H1 (cell line): ENCODE data around the gene MYL9. TPM values are rescaled to one million over a fixed set of nuclear protein-coding genes. Genes with fewer than 3 reads are reported as not detected.

Experiments
- CTCF ChIA-PET: fragments of 300-600 bp; sonication (Branson Sonifier 250); formaldehyde crosslinking; loops from one replicate; lab custom pipeline; 2021; ENCODE audit not compliant: partially characterized antibody; lab: Charles Lee
- POLR2A ChIA-PET: fragments of 300-600 bp; sonication (Branson Sonifier 250); formaldehyde crosslinking; loops from one replicate; lab custom pipeline; 2021; ENCODE audit warnings: inconsistent platforms; ENCODE audit not compliant: partially characterized antibody; lab: Charles Lee
- DNase-seq, 2 experiments: peaks; one replicate each; pipeline versions ENCODE4 v3.0.0 to v3.0.0-alpha.2; 2010 to 2022; ENCODE audit warnings: low spot score in 2 of 2, low read depth in 1 of 2, mixed read lengths in 1 of 2
- FAIRE-seq: peaks from 2 replicates; lab custom pipeline; 2011; peaks lifted over from hg19 to GRCh38; lab: Jason Lieb, UNC
- H2AFZ ChIP-seq: 2 replicates; pipeline ENCODE4 v1.8.1; 2012; ENCODE audit warnings: low read length, inconsistent platforms
- H2AK5ac ChIP-seq: 2 replicates; pipeline ENCODE4 v1.6.1; 2013; ENCODE audit warnings: low read depth, low read length
- H2BK120ac ChIP-seq: replicated peaks from 2 replicates; pipeline ENCODE3; 2013; ENCODE audit warnings: low read depth, low read length, inconsistent platforms
- H2BK12ac ChIP-seq: 2 replicates; pipeline ENCODE4 v1.6.1; 2013; ENCODE audit warnings: low read depth, low read length
- H2BK15ac ChIP-seq: 2 replicates; pipeline ENCODE4 v1.6.1; 2013; ENCODE audit warnings: low read length
- H2BK20ac ChIP-seq: 2 replicates; pipeline ENCODE4 v1.6.1; 2013; ENCODE audit warnings: low read length
- H2BK5ac ChIP-seq: 2 replicates; pipeline ENCODE4 v1.6.1; 2013; ENCODE audit warnings: low read depth, low read length
- H3K14ac ChIP-seq: 2 replicates; pipeline ENCODE4 v1.6.1; 2013; ENCODE audit warnings: inconsistent platforms; ENCODE audit not compliant: insufficient read length
- H3K18ac ChIP-seq: 2 replicates; pipeline ENCODE4 v1.6.1; 2013; ENCODE audit warnings: low read length; ENCODE audit errors: extremely low read depth
- H3K23ac ChIP-seq: 2 replicates; pipeline ENCODE4 v1.6.1; 2013; ENCODE audit warnings: inconsistent platforms; ENCODE audit not compliant: insufficient read length
- H3K23me2 ChIP-seq: 2 replicates; pipeline ENCODE4 v1.6.1; 2013; ENCODE audit warnings: low read depth, low read length
- H3K27ac ChIP-seq: 2 replicates; pipeline ENCODE4 v1.6.1; 2011; ENCODE audit warnings: low read depth, low read length, inconsistent platforms
- H3K27me3 ChIP-seq, 4 experiments: replicated peaks in 1 of 4; 1 replicate in 1 of 4; 2 replicates in 3 of 4; pipeline versions ENCODE4 v1.6.1 to v1.8.1; 2011 to 2013; ENCODE audit warnings: low read length in 3 of 4, mild to moderate bottlenecking in 3 of 4, inconsistent platforms in 2 of 4, mixed read lengths in 2 of 4, moderate library complexity in 1 of 4; ENCODE audit not compliant: control insufficient read depth in 3 of 4, insufficient read depth in 3 of 4; ENCODE audit errors: extremely low read depth in 1 of 4
- H3K36me3 ChIP-seq, 4 experiments: 2 replicates each; pipeline versions ENCODE4 v1.6.1 to v1.8.1; 2011 to 2013; ENCODE audit warnings: mild to moderate bottlenecking in 4 of 4, low read length in 3 of 4, moderate library complexity in 2 of 4, control low read depth in 1 of 4, inconsistent platforms in 1 of 4; ENCODE audit not compliant: insufficient read depth in 4 of 4, control insufficient read depth in 2 of 4
- H3K4ac ChIP-seq: replicated peaks from 2 replicates; pipeline ENCODE3; 2013; ENCODE audit warnings: low read length, low read depth, mixed read lengths, inconsistent platforms; ENCODE audit not compliant: insufficient read length
- H3K4me1 ChIP-seq, 4 experiments: replicated peaks in 1 of 4; 1 replicate in 1 of 4; 2 replicates in 3 of 4; pipeline versions ENCODE4 v1.6.1 to v1.8.1; 2011 to 2013; ENCODE audit warnings: low read length in 3 of 4, inconsistent platforms in 2 of 4, mixed read lengths in 1 of 4; ENCODE audit not compliant: insufficient read depth in 4 of 4, control insufficient read depth in 3 of 4
- H3K4me2 ChIP-seq, 2 experiments: 2 replicates each; pipeline versions ENCODE4 v1.6.1 to v1.8.1; 2011 to 2013; ENCODE audit warnings: low read depth in 2 of 2, low read length in 2 of 2, control low read depth in 1 of 2, inconsistent platforms in 1 of 2, mild to moderate bottlenecking in 1 of 2; ENCODE audit not compliant: insufficient read depth in 1 of 2
- H3K4me3 ChIP-seq, 4 experiments: fragments of 200-600, 300-600 bp in 1 of 4; sonication (generic), shearing (Covaris generic), sonication (Bioruptor Twin) in 1 of 4; 2 replicates each; pipeline versions ENCODE4 v1.5.1 to v1.8.1; 2011 to 2016; ENCODE audit warnings: low read length in 4 of 4, low read depth in 3 of 4, control low read depth in 2 of 4, inconsistent platforms in 2 of 4, mild to moderate bottlenecking in 2 of 4, mixed read lengths in 1 of 4, moderate library complexity in 1 of 4; ENCODE audit not compliant: insufficient read depth in 2 of 4; ENCODE audit errors: extremely low read depth in 1 of 4
- H3K56ac ChIP-seq: replicated peaks from 2 replicates; pipeline ENCODE3; 2013; ENCODE audit warnings: low read depth, mild to moderate bottlenecking, mixed read lengths, low read length, inconsistent platforms; ENCODE audit not compliant: insufficient read length
- H3K79me1 ChIP-seq: 2 replicates; pipeline ENCODE4 v1.6.1; 2013; ENCODE audit warnings: low read depth, low read length, control low read depth
- H3K79me2 ChIP-seq, 2 experiments: 2 replicates each; pipeline versions ENCODE4 v1.6.1 to v1.8.1; 2012 to 2013; ENCODE audit warnings: low read length in 2 of 2, mild to moderate bottlenecking in 2 of 2, inconsistent platforms in 1 of 2; ENCODE audit not compliant: insufficient read depth in 2 of 2, control insufficient read depth in 1 of 2
- H3K9ac ChIP-seq, 4 experiments: replicated peaks in 1 of 4; 1 replicate in 1 of 4; 2 replicates in 3 of 4; pipeline versions ENCODE4 v1.6.1 to v1.8.1; 2011 to 2013; ENCODE audit warnings: low read depth in 3 of 4, low read length in 3 of 4, control low read depth in 2 of 4, mild to moderate bottlenecking in 2 of 4, moderate library complexity in 2 of 4, inconsistent platforms in 1 of 4; ENCODE audit errors: extremely low read depth in 1 of 4
- H3K9me3 ChIP-seq, 2 experiments: 2 replicates each; pipeline versions ENCODE4 v1.6.1 to v1.8.1; 2012 to 2013; ENCODE audit warnings: mild to moderate bottlenecking in 2 of 2, moderate library complexity in 2 of 2, control low read depth in 1 of 2, inconsistent platforms in 1 of 2, low read depth in 1 of 2, low read length in 1 of 2, mixed read lengths in 1 of 2; ENCODE audit not compliant: insufficient read depth in 2 of 2
- H4K20me1 ChIP-seq, 2 experiments: replicated peaks in 1 of 2; 2 replicates each; pipeline versions ENCODE3 to v1.8.1; 2011 to 2013; ENCODE audit warnings: inconsistent platforms in 2 of 2, low read length in 2 of 2, mild to moderate bottlenecking in 1 of 2; ENCODE audit not compliant: insufficient read depth in 2 of 2, control insufficient read depth in 1 of 2
- H4K5ac ChIP-seq: 2 replicates; pipeline ENCODE4 v1.6.1; 2013; ENCODE audit warnings: low read length, low read depth, mixed read lengths, inconsistent platforms; ENCODE audit not compliant: insufficient read length
- H4K8ac ChIP-seq: 2 replicates; pipeline ENCODE4 v1.8.0; 2013; ENCODE audit warnings: mild to moderate bottlenecking, moderate library complexity, low read length, inconsistent platforms; ENCODE audit not compliant: insufficient read depth; ENCODE audit errors: extremely low read depth
- H4K91ac ChIP-seq: replicated peaks from 2 replicates; pipeline ENCODE3; 2013; ENCODE audit warnings: low read length, mixed read lengths, inconsistent platforms; ENCODE audit not compliant: insufficient read length
- BCL11A ChIP-seq, 2 experiments: IDR thresholded peaks; one replicate each; pipeline ENCODE4 v1.6.1; 2011; ENCODE audit warnings: low read depth in 2 of 2, low read length in 2 of 2, mild to moderate bottlenecking in 2 of 2
- CBX5 ChIP-seq: fragments of 300-800, 300-1000 bp; sonication (generic); IDR thresholded peaks from 2 replicates; pipeline ENCODE4 v1.7.1; 2016; ENCODE audit warnings: antibody characterized with exemption, low read length, low read depth
- CBX8 ChIP-seq: fragments of 300-800, 300-1000 bp; sonication (generic); IDR thresholded peaks from 2 replicates; pipeline ENCODE4 v1.7.1; 2016; ENCODE audit warnings: low read depth, low read length, borderline replicate concordance
- EP300 ChIP-seq, 2 experiments: IDR thresholded peaks; 1 replicate in 1 of 2; 2 replicates in 1 of 2; pipeline ENCODE4 v1.6.1; 2011 to 2012; ENCODE audit warnings: low read depth in 2 of 2, low read length in 2 of 2, mild to moderate bottlenecking in 2 of 2, borderline replicate concordance in 1 of 2, inconsistent platforms in 1 of 2, moderate library complexity in 1 of 2
- JUND ChIP-seq: IDR thresholded peaks from 2 replicates; pipeline ENCODE4 v1.6.1; 2011; ENCODE audit warnings: mild to moderate bottlenecking, improper control_type of control experiment, low read length
- KDM1A ChIP-seq: fragments of 200-600, 300-600 bp; sonication (generic); IDR thresholded peaks from 2 replicates; pipeline ENCODE4 v1.7.1; 2016; ENCODE audit warnings: mild to moderate bottlenecking, low read length, borderline replicate concordance
- SRF ChIP-seq: IDR thresholded peaks from 2 replicates; pipeline ENCODE4 v1.6.1; 2011; ENCODE audit warnings: mild to moderate bottlenecking, low read depth, low read length, moderate library complexity
- TCF12 ChIP-seq: IDR thresholded peaks from 2 replicates; pipeline ENCODE4 v1.6.1; 2011; ENCODE audit warnings: low read depth, mild to moderate bottlenecking, low read length
- ZNF274 ChIP-seq: IDR thresholded peaks from 2 replicates; pipeline ENCODE4 v1.7.0; 2012; ENCODE audit warnings: low read length, borderline replicate concordance; ENCODE audit errors: extremely low read depth
- WGBS, 2 experiments: shearing (Covaris generic) in 1 of 2; methylation state at CpG; one replicate each; pipeline versions ENCODE4 v1.1.6 to v1.1.7; 2013 to 2015; ENCODE audit warnings: low lambda C conversion rate in 2 of 2, mixed read lengths in 2 of 2, inconsistent platforms in 1 of 2, low coverage in 1 of 2, missing lambda C conversion rate in 1 of 2; ENCODE audit not compliant: insufficient replicate concordance in 2 of 2, insufficient coverage in 1 of 2, insufficient read length in 1 of 2; ENCODE audit errors: extremely low coverage in 1 of 2, missing lambda C conversion rate in 1 of 2; 5-methylcytosine and 5-hydroxymethylcytosine counted together
- polyA plus RNA-seq, 7 experiments: library from polyadenylated mRNA; depleted of rRNA in 3 of 7; stranded (reverse) in 5 of 7; unstranded in 2 of 7; fragments of >200 nt in 5 of 7; fragments of 200-250 nt in 2 of 7; gene quantifications; 1 replicate in 5 of 7; 2 replicates in 1 of 7; 4 replicates in 1 of 7; pipeline versions ENCODE4 v1.2.1 to v1.2.3, GENCODE V29; 2011 to 2013; ENCODE audit warnings: missing spikeins in 2 of 7, mixed read lengths in 2 of 7
- total RNA-seq: library from RNA; stranded (reverse); fragmentation: NEBNext Ultra II Directional; extraction: Animal tissue kit (Norgen Biotek cat#: 25700); gene quantifications from 2 replicates; pipeline ENCODE4 v1.2.1, GENCODE V29; 2021
- TF ChIP-seq, protein P1 (sequence below): IDR thresholded peaks from 2 replicates; pipeline ENCODE4 v1.6.1; 2011; ENCODE audit warnings: low read depth, mild to moderate bottlenecking, low read length; ENCODE audit not compliant: insufficient read depth
- TF ChIP-seq, protein P2 (sequence below): IDR thresholded peaks from 2 replicates; pipeline ENCODE4 v1.6.1; 2012; ENCODE audit warnings: inconsistent platforms

Gene MYL9
- total and polyA plus RNA-seq, 2 of the 8 experiments (the other 6 are each of a cell fraction or from before 2014, with no cell fraction given), result 26.8 to 193 TPM

DNA sequence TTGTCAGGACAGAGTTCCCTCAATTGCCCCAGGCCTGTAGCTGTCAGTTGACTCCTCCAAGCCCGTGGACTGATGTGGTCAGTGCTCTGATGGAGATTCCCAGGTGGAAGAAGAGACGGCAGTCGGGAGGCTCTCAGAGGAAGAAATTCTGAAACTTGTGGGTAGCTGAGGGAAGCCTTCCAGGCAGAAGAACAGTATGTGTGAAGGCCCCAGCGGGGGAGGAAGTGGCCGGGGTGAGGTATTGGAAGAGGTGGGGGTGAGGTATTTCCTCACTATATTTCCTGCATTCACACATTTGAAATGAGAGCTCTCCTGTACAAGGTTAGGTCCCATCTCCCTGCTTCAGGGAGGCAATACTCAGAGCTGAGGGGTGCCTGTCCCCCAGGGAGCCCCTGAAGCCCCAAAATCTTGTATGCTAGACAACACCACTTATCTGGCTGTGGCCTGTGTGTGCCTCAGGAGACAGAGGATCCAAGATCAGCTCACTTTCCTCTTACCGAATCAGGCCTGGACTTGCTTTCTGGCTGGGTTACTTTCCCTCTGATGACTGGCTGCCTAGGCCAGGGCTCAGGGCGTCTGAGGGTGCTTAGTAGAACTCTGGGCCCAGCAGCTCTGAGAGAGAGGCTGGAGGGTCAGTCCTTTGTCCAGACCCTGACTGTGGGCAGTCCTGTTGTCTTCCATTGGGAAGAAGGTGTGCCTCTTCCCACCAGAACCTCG, 49.3 kb upstream of the MYL9 start:
- no peak for FAIRE-seq
- TF ChIP-seq JUND (no peak), CBX5 (no peak), CBX8 (no peak), KDM1A (no peak), EP300 (IDR thresholded peaks at IDR 0.05; ENCODE audit: borderline replicate concordance in 1 of 2, low read depth in 2 of 2, low read length in 2 of 2) (no peak), TCF12 (no peak), ZNF274 (no peak), SRF (no peak), BCL11A (IDR thresholded peaks at IDR 0.05; ENCODE audit: low read depth in 2 of 2, low read length in 2 of 2) (no peak)
- TF ChIP-seq, protein P1, sequence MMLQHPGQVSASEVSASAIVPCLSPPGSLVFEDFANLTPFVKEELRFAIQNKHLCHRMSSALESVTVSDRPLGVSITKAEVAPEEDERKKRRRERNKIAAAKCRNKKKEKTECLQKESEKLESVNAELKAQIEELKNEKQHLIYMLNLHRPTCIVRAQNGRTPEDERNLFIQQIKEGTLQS, result no peak
- TF ChIP-seq, protein P2, sequence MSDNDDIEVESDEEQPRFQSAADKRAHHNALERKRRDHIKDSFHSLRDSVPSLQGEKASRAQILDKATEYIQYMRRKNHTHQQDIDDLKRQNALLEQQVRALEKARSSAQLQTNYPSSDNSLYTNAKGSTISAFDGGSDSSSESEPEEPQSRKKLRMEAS, result no peak

More for the DNA sequence above, 49.3 kb upstream of the MYL9 start:
- H3K79me1 ChIP-seq, result peaks cover 22% of the 10 kb centered on the region; the same call in 1 of the 2 replicates
- H4K5ac ChIP-seq, result no peak overlapping the region
- no peak overlapping the region for H3K56ac ChIP-seq
- no peak overlapping the region for H3K23ac ChIP-seq
- no peak overlapping the region for H3K18ac ChIP-seq
- no peak overlapping the region for H2BK15ac ChIP-seq
- H2BK20ac ChIP-seq, result no peak overlapping the region
- H3K4me2 ChIP-seq, result no peak overlapping the region
- H3K14ac ChIP-seq, result no peak overlapping the region
- peaks cover 5 to 9% (median 6%) of the 10 kb centered on the region in 4 experiments; a peak in 7 of 8 replicates for H3K36me3 ChIP-seq
- peak overlapping the region; percentile 20 for H2BK5ac ChIP-seq
- no peak overlapping the region for H2BK120ac ChIP-seq
- no peaks in the 10 kb centered on the region for H3K23me2 ChIP-seq
- peaks cover 0 to 3% of the 10 kb centered on the region in 2 experiments; a peak in 2 of 4 replicates for H3K79me2 ChIP-seq
- H3K27me3 ChIP-seq, result no peaks in the 10 kb centered on the region
- H2BK12ac ChIP-seq, result no peak overlapping the region
- ChIA-PET CTCF (interaction anchor here (0.6 to 4.3 kb wide), 25 partner anchors 8 to 354 kb away, joined by 3 to 26 read pairs (median 4); no protein-coding TSS in a partner anchor), POLR2A (interaction anchor here (0.7 to 1.1 kb wide), 4 partner anchors 14 to 37 kb away, joined by 3 to 4 read pairs (median 3); no protein-coding TSS in a partner anchor)
- 82% methylated on average over 8 of the region's 8 CpGs; no CpG with 5 or more reads in 1 of the 2 experiments for WGBS, 2 experiments
- no peak overlapping the region for H4K8ac ChIP-seq
- H4K20me1 ChIP-seq, result peaks cover 22 to 28% of the 10 kb centered on the region in 2 experiments
- H3K4me1 ChIP-seq, result peaks cover 0 to 3% (median 0%) of the 10 kb centered on the region in 4 experiments; a peak in 2 of 7 replicates
- no peak overlapping the region for H2AFZ ChIP-seq
- H3K4me3 ChIP-seq, result no peak overlapping the region
- H2AK5ac ChIP-seq, result peak overlapping the region; percentile 67; the same call in 1 of the 2 replicates
- H3K4ac ChIP-seq, result no peak overlapping the region
- no peak overlapping the region for H4K91ac ChIP-seq
- no peaks in the 10 kb centered on the region for H3K9me3 ChIP-seq
- H3K27ac ChIP-seq, result no peak overlapping the region
- DNase-seq, result no peak
- H3K9ac ChIP-seq, result no peak overlapping the region
